ENCODE results near the gene SEC62.

DNA sequence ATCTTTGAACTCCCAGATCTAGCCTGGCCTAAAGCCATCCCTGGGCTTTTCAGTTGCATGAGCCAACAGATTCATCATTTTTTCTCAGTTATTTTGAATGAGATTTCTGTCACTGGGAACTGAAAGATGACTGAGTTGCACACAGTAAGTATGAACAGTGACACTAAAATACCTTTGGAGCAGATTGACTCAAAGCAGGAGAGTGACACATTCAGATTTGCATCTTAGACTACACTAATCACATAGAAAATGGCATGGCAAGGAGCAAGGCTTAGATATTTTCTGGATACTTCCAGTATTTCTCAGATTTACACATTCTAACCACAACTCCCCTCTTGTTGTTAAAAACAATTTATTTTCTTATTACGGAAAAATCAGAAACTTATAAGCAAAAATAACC is 32.8 kb downstream of the SEC62 start:
- TF ChIP-seq, protein P1, sequence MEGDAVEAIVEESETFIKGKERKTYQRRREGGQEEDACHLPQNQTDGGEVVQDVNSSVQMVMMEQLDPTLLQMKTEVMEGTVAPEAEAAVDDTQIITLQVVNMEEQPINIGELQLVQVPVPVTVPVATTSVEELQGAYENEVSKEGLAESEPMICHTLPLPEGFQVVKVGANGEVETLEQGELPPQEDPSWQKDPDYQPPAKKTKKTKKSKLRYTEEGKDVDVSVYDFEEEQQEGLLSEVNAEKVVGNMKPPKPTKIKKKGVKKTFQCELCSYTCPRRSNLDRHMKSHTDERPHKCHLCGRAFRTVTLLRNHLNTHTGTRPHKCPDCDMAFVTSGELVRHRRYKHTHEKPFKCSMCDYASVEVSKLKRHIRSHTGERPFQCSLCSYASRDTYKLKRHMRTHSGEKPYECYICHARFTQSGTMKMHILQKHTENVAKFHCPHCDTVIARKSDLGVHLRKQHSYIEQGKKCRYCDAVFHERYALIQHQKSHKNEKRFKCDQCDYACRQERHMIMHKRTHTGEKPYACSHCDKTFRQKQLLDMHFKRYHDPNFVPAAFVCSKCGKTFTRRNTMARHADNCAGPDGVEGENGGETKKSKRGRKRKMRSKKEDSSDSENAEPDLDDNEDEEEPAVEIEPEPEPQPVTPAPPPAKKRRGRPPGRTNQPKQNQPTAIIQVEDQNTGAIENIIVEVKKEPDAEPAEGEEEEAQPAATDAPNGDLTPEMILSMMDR (IDR thresholded peaks at IDR 0.05): no peak
- TF ChIP-seq ZFX (IDR thresholded peaks at IDR 0.05; ENCODE audit: borderline replicate concordance): no peak

Data from 22Rv1 (cell line).